Activated CD8-positive, alpha-beta T cell treated with anti-CD3 and anti-CD28 coated beads for 36 hours (primary cell): ENCODE measurements around the gene IL26. TPM values are rescaled to one million over a fixed set of nuclear protein-coding genes. Genes with fewer than 3 reads are reported as not detected.

ENCODE experiments used
- ATAC-seq: fragments of 200-7000 bp; cut with Tn5 transposase; one replicate; pipeline ENCODE4 v1.10.0; 2021; ENCODE audit warnings: mild to moderate bottlenecking, moderate library complexity
- CTCF ChIA-PET: fragments of 350-600 bp; sonication (Branson Sonifier 250); formaldehyde crosslinking; loops from one replicate; lab custom pipeline; 2021; ENCODE audit warnings: antibody characterized with exemption; lab: Charles Lee
- POLR2A ChIA-PET: fragments of 350-600 bp; sonication (Branson Sonifier 250); formaldehyde crosslinking; loops from one replicate; lab custom pipeline; 2021; ENCODE audit warnings: antibody characterized with exemption; lab: Charles Lee
- DNase-seq: peaks from one replicate; pipeline ENCODE4 v3.0.0-alpha.2; 2020
- H3K27ac Mint-ChIP-seq: one replicate; pipeline ENCODE4 v1.8.0; 2021; ENCODE audit warnings: mild to moderate bottlenecking, mixed read lengths
- H3K27me3 Mint-ChIP-seq: one replicate; pipeline ENCODE4 v1.8.0; 2021; ENCODE audit warnings: mixed read lengths
- H3K36me3 Mint-ChIP-seq: one replicate; pipeline ENCODE4 v1.8.0; 2021; ENCODE audit warnings: low read depth, mixed read lengths
- H3K4me1 Mint-ChIP-seq: one replicate; pipeline ENCODE4 v1.8.0; 2021; ENCODE audit warnings: low read depth, mixed read lengths
- H3K4me3 Mint-ChIP-seq: one replicate; pipeline ENCODE4 v1.8.0; 2021; ENCODE audit warnings: mild to moderate bottlenecking, moderate library complexity, mixed read lengths
- H3K9me3 Mint-ChIP-seq: one replicate; pipeline ENCODE4 v1.8.0; 2021; ENCODE audit warnings: mixed read lengths
- intact Hi-C: fragments of 100-400 bp; cut with micrococcal nuclease; formaldehyde crosslinking; loops from one replicate; pipeline ENCODE4 v1.10.0; 2022
- total RNA-seq, 2 experiments: library from RNA; stranded (reverse); gene quantifications; one replicate each; pipeline ENCODE4 v1.2.3, GENCODE V29; 2021
- TF ChIP-seq, protein P1 (sequence below): fragments of 200-600 bp; IDR thresholded peaks from one replicate; pipeline ENCODE4 v1.8.0; 2022; ENCODE audit warnings: antibody characterized with exemption, mild to moderate bottlenecking

Gene IL26
- total RNA-seq, 2 experiments from 2014 or later = not detected

DNA sequence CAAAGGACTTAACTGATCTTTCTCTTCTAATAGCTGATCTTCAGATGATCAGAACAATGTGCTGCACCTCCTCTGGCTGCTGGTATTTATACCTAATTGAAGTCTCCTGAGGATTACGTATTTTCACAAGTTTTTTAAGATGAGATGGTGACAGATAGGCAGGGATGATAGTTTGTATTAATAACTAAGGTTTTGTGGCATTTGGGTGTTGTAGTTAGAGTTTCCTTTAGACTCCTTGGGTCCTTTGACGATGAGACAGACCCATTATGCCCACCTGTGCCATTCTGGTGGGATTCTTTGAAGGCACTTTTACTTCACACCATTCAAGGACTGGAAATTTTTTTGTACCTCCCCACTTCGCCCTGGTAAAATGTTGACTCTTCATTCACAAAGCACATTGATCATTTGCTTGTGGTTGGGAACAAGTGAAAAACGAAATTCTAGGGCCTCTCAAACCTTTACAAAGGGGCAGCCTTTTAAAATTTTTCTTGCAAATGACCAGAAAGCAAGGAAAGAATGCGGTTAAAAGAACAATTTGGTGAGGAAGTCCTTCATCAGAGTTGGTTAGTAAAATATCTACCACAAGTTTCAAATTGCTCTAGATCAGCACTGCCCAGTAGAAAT is 65.8 kb downstream of the IL26 start, which contains the start of gene IFNG:
TSS of gene IFNG (minus strand) at position 60 of the 624 bp plus-strand sequence. CDS start 125 bp downstream, outside the sequence.
- Mint-ChIP-seq H3K4me3 (peak within 1 kb of the TSS; percentile 82), H3K9me3 (no peaks in the 10 kb centered on the region), H3K27ac (peak within 1 kb of the TSS; percentile 80), H3K36me3 (peaks cover 22% of the 10 kb centered on the region), H3K27me3 (no peaks in the 10 kb centered on the region), H3K4me1 (peaks cover 58% of the 10 kb centered on the region)
- CTCF ChIA-PET = interaction anchor here (1.0 to 5.0 kb wide), 12 partner anchors 9 to 151 kb away, joined by 3 to 107 read pairs (median 15); no protein-coding TSS in a partner anchor
- DNase-seq (peak; percentile 42), ATAC-seq (peak; percentile 52)
- TF ChIP-seq, protein P1, sequence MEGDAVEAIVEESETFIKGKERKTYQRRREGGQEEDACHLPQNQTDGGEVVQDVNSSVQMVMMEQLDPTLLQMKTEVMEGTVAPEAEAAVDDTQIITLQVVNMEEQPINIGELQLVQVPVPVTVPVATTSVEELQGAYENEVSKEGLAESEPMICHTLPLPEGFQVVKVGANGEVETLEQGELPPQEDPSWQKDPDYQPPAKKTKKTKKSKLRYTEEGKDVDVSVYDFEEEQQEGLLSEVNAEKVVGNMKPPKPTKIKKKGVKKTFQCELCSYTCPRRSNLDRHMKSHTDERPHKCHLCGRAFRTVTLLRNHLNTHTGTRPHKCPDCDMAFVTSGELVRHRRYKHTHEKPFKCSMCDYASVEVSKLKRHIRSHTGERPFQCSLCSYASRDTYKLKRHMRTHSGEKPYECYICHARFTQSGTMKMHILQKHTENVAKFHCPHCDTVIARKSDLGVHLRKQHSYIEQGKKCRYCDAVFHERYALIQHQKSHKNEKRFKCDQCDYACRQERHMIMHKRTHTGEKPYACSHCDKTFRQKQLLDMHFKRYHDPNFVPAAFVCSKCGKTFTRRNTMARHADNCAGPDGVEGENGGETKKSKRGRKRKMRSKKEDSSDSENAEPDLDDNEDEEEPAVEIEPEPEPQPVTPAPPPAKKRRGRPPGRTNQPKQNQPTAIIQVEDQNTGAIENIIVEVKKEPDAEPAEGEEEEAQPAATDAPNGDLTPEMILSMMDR = no peak
- intact Hi-C loops = loop anchor here (2.0 to 5.0 kb wide), 2 partner anchors 41 to 117 kb away; no protein-coding TSS in a partner anchor
- POLR2A ChIA-PET = interaction anchor here (2.0 kb wide), 1 partner anchor 21 kb away, joined by 11 read pairs; no protein-coding TSS in a partner anchor

- Mint-ChIP-seq H3K27me3 (no peaks in the 10 kb centered on the region), H3K4me1 (peaks cover 57% of the 10 kb centered on the region), H3K27ac (peak overlapping the region; percentile 83), H3K36me3 (peaks cover 25% of the 10 kb centered on the region), H3K9me3 (no peaks in the 10 kb centered on the region), H3K4me3 (peak overlapping the region; percentile 82)
- ATAC-seq = peak; percentile 43
- TF ChIP-seq, protein P1 = peak; percentile 81
- ChIA-PET CTCF (interaction anchor here (0.5 to 5.0 kb wide), 41 partner anchors 9 to 363 kb away, joined by 3 to 107 read pairs (median 5); no protein-coding TSS in a partner anchor), POLR2A (interaction anchor here (0.9 to 2.0 kb wide), 4 partner anchors 23 to 130 kb away, joined by 3 to 11 read pairs (median 4); no protein-coding TSS in a partner anchor)
- intact Hi-C loops = loop anchor here (2.0 to 5.0 kb wide), 2 partner anchors 40 to 116 kb away; no protein-coding TSS in a partner anchor
- DNase-seq = peak; percentile 57
Observed at GRCh38 chr12:68158432-68158831, 67.2 kb downstream of the IL26 start.

- Mint-ChIP-seq H3K36me3 (peaks cover 26% of the 10 kb centered on the region), H3K4me3 (peak overlapping the region; percentile 82), H3K9me3 (no peaks in the 10 kb centered on the region), H3K4me1 (peaks cover 55% of the 10 kb centered on the region), H3K27me3 (no peaks in the 10 kb centered on the region), H3K27ac (peak overlapping the region; percentile 83)
- peak; percentile 48 for ATAC-seq
- POLR2A ChIA-PET = interaction anchor here (0.6 to 1.8 kb wide), 8 partner anchors 11 to 455 kb away, joined by 3 to 11 read pairs (median 3); no protein-coding TSS in a partner anchor
- DNase-seq = peak; percentile 53
- CTCF ChIA-PET = interaction anchor here (0.8 to 5.0 kb wide), 27 partner anchors 11 to 364 kb away, joined by 3 to 107 read pairs (median 10); no protein-coding TSS in a partner anchor
- TF ChIP-seq, protein P1 = no peak
- intact Hi-C loops = loop anchor here (5.0 kb wide), 1 partner anchor 115 kb away; no protein-coding TSS in a partner anchor
Observed at GRCh38 chr12:68157380-68157779, 68.2 kb downstream of the IL26 start.

DNA sequence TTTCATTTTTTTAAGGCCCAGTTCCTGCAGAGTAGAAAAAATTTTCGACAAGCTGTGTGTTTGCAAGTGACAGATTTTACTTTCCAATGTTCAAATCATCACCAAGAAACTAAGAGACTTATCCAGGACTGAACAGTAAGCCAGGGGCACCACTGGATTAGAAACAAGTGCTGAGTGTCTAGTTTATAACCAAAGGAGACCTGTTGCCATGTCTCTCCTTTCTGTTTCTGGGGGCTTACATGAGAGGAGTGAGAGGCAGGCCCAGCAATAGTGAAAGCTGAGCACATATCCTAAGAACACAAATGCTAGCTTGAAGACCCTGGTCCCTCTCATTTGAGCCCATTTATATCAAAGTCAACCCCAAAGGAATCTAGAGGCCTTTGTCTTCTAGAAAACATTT is 69.0 kb downstream of the IL26 start:
- Mint-ChIP-seq H3K36me3 (peaks cover 26% of the 10 kb centered on the region), H3K4me1 (peaks cover 55% of the 10 kb centered on the region), H3K4me3 (peak overlapping the region; percentile 82), H3K27me3 (no peaks in the 10 kb centered on the region), H3K27ac (peak overlapping the region; percentile 83), H3K9me3 (no peaks in the 10 kb centered on the region)
- TF ChIP-seq, protein P1 = no peak
- ATAC-seq (no peak), DNase-seq (no peak)
- intact Hi-C loops = loop anchor here (5.0 kb wide), 1 partner anchor 114 kb away; no protein-coding TSS in a partner anchor
- CTCF ChIA-PET = interaction anchor here (0.9 to 5.0 kb wide), 15 partner anchors 12 to 125 kb away, joined by 3 to 107 read pairs (median 25); no protein-coding TSS in a partner anchor
- POLR2A ChIA-PET = interaction anchor here (1.0 to 1.8 kb wide), 7 partner anchors 20 to 456 kb away, joined by 3 to 11 read pairs (median 3); no protein-coding TSS in a partner anchor
